SKM-1 (cell line): ENCODE data around the gene RHBDF1.
A peak's percentile ranks its signal among the peaks of the same experiment; 100 is the strongest.

Experiments
- DNase-seq: peaks from one replicate; lab custom pipeline; 2025; ENCODE audit not compliant: unreplicated experiment; lab: John Stamatoyannopoulos, UW

RHBDF1 gene

DNA sequence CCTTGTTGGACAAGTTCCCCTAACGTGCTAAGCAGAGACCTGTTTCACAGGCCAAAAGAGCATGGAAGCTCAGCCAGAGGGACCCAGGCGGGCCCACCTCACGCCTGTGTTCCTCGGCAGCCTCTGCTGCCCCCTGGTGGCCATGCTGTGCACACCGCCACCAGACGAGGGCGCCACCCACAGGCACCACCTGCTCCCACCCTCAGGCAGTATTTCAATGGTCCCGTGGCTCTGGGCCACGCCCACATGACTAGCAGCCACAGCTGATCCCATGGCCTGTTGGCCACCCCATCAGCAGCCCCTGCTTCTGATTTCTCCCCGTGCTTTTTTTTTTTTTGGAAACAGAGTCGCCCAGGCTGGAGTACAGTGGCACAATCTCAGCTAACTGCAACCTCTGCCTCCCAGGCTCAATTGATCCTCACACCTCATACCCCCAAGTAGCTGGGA, 24.5 kb upstream of the RHBDF1 start:
- DNase-seq, result peak; percentile 86

- DNase-seq, result no peak
These were observed 22.5 kb upstream of the RHBDF1 start for GRCh38 chr16:94918-95265.

- DNase-seq, result no peak
These were observed 20.3 kb upstream of the RHBDF1 start for GRCh38 chr16:92431-93339.

- no peak for DNase-seq
These were observed 19.1 kb upstream of the RHBDF1 start for GRCh38 chr16:91484-91883.

DNA sequence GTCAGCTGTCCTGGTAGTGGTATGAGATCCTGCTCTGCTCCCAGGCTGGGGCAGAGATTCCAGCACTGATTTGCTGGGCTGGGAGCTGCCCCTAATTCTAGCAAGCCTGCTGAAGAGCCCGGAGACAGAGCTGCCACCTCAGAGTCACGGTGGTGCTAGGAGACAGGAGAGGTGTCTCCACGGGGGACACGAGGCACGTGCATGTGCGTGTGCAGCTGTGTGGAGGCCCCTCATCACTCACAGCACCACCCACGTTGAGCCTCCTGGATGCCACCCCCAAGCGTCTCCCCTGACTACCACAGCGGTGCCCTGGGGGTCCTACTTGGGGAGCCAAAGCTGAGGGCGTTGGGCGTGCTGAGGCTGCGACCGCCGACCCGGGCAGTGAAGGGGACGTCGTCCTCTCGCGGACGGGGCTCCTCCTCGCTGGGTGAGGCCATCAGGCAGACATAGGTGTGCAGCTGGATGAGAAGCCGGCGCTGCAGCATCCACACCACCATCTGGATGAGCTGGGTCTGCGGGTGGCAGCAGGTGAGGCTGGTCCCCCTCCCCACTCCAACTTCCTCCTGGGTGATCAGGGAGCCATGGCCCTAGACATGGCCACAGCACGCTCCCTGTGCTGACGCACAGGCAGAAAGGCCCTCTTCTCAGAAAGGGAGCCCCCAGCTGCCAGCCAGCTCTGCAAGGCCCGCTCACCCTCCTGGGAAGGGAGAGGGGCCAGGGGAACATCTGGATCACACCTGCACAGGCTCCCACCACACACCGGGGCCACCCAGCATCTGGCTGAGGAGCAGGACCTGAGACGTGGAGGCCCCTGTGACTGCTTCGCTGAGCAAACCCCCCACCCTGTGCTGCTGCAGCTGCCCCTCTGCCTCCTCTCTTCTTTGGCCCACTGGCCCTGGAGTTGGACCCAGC, 17.2 kb upstream of the RHBDF1 start:
- DNase-seq, result no peak

DNA sequence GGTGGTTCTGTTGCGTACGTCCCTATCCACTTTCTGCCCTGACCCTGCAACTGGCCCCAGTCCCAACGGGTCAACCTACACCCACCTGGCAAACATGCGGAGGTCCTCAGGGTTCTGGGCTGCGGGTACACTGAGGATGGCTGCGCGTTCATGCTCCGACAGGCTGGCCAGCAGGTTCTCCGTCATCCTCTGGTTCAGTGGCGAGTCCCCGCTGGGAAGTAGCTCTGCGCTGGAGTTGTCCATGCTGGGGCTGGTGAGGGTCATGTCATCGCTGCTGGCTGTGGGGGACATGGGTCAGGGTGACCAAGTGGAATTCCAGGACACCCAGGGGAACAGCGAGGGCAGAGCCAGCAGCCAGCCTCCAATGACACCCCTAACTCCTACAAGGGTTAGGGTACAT, 16.2 kb upstream of the RHBDF1 start:
- no peak for DNase-seq

- no peak for DNase-seq
These were observed 14.1 kb upstream of the RHBDF1 start for GRCh38 chr16:86483-86952.

DNA sequence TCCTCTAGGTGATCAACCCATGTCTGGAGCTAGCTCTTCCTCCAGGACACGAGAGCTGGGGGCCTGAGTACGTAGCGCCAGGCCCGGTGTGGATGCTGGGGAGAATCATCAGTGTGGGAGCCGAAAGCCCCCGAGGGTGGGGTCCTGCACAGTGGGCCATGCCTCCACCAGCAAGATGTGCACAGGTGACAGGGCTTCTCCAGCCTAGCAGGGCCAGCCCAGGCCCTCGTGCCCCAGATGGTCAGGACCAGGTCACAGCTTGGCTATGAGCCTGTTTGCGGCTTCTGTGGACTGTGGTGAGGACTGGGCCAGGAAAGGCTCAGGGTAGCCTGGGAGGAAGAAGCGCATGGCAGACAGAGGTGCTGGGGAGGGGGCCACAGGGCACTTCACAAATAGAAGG, 13.4 kb upstream of the RHBDF1 start:
- DNase-seq, result no peak

DNA sequence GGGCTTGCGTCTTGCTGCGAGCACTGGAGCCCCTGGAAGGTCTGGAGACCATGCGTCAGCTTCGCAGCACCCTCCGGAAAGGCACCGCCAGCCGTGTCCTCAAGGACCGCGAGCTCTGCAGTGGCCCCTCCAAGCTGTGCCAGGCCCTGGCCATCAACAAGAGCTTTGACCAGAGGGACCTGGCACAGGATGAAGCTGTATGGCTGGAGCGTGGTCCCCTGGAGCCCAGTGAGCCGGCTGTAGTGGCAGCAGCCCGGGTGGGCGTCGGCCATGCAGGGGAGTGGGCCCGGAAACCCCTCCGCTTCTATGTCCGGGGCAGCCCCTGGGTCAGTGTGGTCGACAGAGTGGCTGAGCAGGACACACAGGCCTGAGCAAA, 13.0 kb upstream of the RHBDF1 start:
- DNase-seq, result no peak

- DNase-seq, result no peak
These were observed 12.4 kb upstream of the RHBDF1 start for GRCh38 chr16:84718-85406.

DNA sequence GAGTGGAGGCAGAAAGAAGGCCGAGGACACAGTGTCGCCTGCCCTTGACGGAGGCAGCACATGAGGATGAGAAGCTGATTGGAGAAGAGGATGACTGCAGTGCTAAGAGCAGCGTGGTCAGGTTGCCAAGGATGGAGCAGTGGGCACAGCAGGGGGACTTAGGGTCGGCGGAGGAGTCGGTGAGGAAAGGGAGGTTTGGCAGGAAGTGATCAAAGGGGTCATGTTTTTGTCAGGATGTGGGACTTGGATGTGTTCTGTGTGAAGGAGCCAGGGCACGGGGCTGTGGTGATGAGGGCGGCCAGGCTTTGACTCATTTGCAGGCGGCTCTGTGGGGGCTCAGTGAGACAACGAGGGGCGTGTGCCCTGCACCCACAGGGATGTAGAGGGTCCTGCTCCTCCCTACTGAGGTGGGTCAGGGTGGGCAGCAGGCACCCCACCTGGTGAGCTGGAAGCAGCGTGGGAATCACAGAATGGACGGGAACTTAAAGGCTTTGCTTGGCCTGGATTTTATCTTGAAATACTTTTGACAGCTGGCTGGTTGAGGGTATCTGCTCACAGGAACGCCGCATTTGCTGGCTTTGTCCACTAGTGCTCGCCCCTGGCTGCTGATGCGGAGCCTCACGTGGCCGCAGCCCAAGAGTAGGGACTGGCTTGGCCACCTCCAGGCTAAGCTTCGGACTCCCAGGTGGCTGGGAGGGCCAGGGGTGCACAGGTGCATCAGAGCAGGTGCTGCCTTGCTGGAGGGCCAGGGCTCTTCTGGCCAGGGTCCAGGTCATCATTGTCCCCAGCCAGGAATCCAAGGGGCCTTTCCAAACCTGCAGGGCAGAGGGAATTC, 11.6 kb upstream of the RHBDF1 start:
- no peak for DNase-seq

GRCh38 chr16:83060-83603, 10.7 kb upstream of the RHBDF1 start:
- DNase-seq, result no peak

DNA sequence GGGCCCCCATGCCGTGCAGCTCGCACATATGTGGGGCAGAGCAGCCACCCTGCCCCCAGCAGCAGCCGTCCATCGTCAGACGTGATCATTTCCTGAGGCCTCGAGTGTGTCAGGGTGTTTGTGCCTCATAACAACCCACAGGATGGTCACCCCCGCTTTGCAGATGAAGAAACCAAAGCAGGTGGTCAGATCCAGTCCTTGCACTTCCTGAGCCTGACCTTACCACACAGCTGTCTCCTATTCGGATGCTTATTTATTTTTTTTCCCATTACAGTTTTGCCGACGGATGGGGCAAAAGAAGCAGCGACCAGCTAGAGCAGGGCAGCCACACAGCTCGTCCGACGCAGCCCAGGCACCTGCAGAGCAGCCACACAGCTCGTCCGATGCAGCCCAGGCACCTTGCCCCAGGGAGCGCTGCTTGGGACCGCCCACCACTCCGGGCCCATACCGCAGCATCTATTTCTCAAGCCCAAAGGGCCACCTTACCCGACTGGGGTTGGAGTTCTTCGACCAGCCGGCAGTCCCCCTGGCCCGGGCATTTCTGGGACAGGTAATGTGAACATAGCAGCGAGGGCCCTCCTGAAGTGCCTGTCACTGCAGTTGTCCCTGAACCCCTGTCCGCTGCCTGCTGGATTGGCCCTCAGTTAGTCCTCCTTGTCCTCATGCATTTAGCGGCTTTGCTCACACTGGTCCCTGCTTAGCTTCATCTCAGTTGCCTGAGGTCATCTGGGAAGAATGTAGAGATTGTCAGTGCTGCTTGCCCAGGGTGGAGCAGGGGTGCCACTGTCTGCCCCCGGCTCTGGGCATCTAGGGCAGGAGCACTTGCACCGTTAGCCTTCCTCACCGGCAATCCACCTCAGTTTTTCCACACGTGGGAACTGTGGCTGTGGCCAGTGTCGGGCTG, 7.0 kb upstream of the RHBDF1 start:
- DNase-seq, result no peak

DNA sequence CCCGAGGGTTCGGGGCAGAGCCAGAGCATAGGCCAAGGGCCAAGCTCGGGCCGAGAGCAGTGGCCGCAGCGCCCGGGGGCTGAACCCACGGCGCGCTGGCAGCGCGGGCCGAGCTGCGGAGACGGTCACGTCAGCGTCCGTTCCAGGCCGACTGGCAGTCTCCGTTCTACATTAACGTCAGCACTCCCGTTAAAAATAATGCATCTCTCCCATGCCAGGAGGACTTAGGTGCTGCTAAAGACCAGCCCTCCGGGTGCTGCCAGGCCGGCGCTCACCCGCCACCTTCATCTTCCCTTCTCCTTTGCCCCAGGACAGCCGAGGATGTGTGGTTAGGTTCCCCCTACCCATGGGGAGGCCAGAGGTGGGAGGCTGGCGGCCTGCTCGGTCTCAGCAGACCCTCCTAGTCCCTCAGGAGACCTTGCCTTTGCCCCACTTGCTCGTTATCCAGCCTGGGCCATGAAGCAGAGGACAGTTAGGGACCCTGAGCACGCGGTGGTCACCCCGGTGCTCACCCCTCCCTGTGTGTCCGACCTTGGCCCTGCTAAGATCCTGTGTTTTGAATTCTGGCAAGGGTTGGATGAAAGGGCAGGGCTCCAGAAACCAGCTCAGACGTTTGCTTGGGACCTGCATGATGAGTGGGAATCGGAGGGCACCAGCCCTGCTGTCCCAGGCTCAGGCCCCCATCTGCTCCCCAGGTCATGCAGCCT, 6.2 kb upstream of the RHBDF1 start:
- no peak for DNase-seq

- peak; percentile 40 for DNase-seq
These were observed 5.5 kb upstream of the RHBDF1 start, which contains the start of gene MPG for GRCh38 chr16:77807-78443. MPG (plus strand) TSS chr16:78225; CDS start chr16:78310, 85 bp downstream.

DNA sequence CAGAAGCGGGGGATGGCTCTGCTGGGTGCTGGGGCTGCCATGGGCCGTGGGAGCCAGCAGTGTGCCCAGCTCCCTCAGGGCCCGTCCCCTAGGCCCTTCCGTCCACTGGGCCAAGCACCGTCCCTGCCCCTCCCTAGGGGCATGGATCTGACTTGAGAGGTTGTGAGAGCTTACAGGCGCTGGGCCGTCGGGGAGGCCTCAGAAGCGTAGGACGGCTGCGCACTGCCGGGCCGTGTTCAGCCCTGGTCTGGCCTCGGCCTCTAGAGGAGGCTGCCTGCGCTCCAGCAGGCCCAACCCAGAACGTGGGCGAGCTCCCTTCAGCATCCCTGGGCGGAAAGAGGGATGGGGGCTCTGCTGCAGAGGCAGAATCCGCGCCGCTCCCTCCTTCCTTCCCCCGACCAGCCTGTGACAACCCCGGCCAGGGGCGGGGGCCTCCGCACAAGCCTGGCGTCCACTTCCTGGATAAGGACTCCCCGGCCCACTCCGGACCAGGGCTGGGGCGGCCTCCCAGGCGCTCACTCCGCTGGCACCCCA, 4.9 kb upstream of the RHBDF1 start:
- DNase-seq, result no peak

- DNase-seq, result no peak
These were observed 4.3 kb upstream of the RHBDF1 start for GRCh38 chr16:76535-77272.
